Neural crest cell (in vitro differentiated cells): ENCODE results near the gene SH3RF3. TPM values are rescaled to one million over a fixed set of nuclear protein-coding genes. Genes with fewer than 3 reads are reported as not detected.
"Not testable (repeated sequence)": the region's sequence is repeated elsewhere in the genome, so short reads cannot be mapped to it uniquely, and the experiment has no call there.

Source experiments
- DNase-seq: peaks from one replicate; pipeline ENCODE4 v3.0.0; 2021; ENCODE audit warnings: low read depth, mixed read lengths, low spot score
- H3K27ac Mint-ChIP-seq: one replicate; pipeline ENCODE4 v1.8.0; 2021; ENCODE audit warnings: mild to moderate bottlenecking, mixed read lengths; ENCODE audit not compliant: unreplicated experiment
- H3K27me3 Mint-ChIP-seq: 2 replicates; pipeline ENCODE4 v1.8.0; 2021; ENCODE audit warnings: low read depth, mild to moderate bottlenecking, mixed read lengths
- H3K36me3 Mint-ChIP-seq: 2 replicates; pipeline ENCODE4 v1.8.0; 2021; ENCODE audit warnings: low read depth, mild to moderate bottlenecking, mixed read lengths
- H3K4me1 Mint-ChIP-seq: 2 replicates; pipeline ENCODE4 v1.8.0; 2021; ENCODE audit warnings: mixed read lengths
- H3K4me3 Mint-ChIP-seq: one replicate; pipeline ENCODE4 v1.8.0; 2021; ENCODE audit warnings: mild to moderate bottlenecking, mixed read lengths
- H3K9me3 Mint-ChIP-seq: 2 replicates; pipeline ENCODE4 v1.8.0; 2021; ENCODE audit warnings: mixed read lengths
- total RNA-seq: library from RNA; stranded (reverse); gene quantifications from 2 replicates; pipeline ENCODE4 v1.2.1, GENCODE V29; 2021
- TF ChIP-seq, protein P1 (sequence below): fragments of 200-600 bp; sonication (generic); conservative IDR thresholded peaks from 2 replicates; pipeline ENCODE4 v1.5.0; 2021; ENCODE audit warnings: antibody characterized with exemption, mild to moderate bottlenecking

Gene SH3RF3
- total RNA-seq, 1 donor from 2014 or later: 0.70 TPM

DNA sequence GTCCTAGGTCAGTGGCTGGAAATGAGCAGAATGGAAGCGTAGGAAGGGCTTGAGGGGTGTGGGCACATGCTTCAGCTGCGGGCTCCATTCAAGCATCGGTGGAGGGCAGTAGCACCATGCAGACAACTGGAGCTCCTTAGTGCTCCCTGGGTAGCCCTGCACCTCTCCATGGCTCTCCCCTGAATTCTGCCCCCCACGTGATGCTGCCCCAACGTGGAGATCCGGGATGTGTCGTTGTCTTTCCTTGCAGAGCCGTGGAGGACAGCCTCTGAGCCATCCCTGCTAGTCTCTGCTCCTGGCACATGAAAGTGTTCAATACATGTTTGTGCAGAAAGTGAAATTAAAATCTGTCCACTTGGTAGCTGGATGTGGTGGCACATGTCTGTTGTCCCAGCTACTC is 94.5 kb downstream of the SH3RF3 start:
- Mint-ChIP-seq H3K9me3 (no peaks in the 10 kb centered on the region), H3K4me1 (peaks cover 6% of the 10 kb centered on the region), H3K27me3 (no peaks in the 10 kb centered on the region), H3K4me3 (no peak overlapping the region), H3K27ac (no peak overlapping the region), H3K36me3 (no peaks in the 10 kb centered on the region)
- DNase-seq: no peak
- TF ChIP-seq, protein P1, sequence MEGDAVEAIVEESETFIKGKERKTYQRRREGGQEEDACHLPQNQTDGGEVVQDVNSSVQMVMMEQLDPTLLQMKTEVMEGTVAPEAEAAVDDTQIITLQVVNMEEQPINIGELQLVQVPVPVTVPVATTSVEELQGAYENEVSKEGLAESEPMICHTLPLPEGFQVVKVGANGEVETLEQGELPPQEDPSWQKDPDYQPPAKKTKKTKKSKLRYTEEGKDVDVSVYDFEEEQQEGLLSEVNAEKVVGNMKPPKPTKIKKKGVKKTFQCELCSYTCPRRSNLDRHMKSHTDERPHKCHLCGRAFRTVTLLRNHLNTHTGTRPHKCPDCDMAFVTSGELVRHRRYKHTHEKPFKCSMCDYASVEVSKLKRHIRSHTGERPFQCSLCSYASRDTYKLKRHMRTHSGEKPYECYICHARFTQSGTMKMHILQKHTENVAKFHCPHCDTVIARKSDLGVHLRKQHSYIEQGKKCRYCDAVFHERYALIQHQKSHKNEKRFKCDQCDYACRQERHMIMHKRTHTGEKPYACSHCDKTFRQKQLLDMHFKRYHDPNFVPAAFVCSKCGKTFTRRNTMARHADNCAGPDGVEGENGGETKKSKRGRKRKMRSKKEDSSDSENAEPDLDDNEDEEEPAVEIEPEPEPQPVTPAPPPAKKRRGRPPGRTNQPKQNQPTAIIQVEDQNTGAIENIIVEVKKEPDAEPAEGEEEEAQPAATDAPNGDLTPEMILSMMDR: no peak

DNA sequence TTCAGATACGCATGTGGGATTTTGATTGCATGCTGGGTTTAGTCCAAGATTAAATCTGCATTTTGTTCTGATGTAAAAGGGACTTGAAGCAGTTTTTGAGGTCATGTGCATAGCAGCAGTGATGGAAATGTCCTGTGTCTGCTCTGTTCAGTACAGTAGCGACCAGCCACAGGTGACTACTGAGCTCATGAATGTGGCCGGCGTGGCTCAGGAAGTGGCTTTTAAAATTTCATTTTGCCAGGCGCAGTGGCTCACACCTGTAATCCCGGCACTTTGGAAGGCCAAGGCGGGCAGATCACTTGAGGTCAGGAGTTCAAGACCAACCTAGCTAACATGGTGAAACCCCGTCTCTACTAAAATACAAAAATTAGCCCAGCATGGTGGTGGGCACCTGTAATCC is 95.3 kb downstream of the SH3RF3 start:
- not testable (repeated sequence) for DNase-seq, H3K36me3 Mint-ChIP-seq, H3K9me3 Mint-ChIP-seq, H3K27me3 Mint-ChIP-seq, H3K4me3 Mint-ChIP-seq, H3K27ac Mint-ChIP-seq, H3K4me1 Mint-ChIP-seq

DNA sequence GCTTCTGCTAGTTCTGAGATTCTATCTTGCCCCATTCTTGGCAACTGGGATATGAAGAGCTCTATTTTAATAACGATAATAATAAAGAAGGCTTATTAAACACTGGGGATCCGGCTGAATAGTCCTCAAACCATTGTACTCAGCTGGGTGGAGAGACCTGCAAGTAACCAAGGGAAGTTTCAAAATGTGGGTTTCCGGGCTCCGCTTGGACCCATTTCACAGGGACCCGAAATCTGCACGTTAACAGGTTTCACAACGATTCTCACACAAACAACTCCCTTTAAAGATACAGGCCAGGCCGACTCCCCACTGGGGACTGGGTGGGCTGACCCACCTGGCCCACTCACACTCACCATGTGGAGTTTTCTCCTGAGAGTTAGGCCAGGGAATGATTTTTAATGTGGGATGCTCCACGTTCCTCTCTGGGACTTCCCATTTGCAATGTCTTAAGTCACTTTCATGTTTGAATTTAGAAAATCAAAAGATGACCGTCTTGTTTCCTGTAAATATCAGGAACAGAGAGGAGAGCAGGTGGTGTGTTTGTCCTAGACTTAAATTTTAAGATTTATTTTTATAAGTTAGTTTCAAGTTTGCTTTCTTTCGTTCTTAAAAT is 96.3 kb downstream of the SH3RF3 start:
- Mint-ChIP-seq H3K9me3 (no peaks in the 10 kb centered on the region), H3K27ac (no peak overlapping the region), H3K4me3 (no peak overlapping the region), H3K4me1 (no peaks in the 10 kb centered on the region), H3K27me3 (peaks cover 4% of the 10 kb centered on the region), H3K36me3 (no peaks in the 10 kb centered on the region)
- TF ChIP-seq, protein P1: no peak
- DNase-seq: no peak

- no peak overlapping the region for H3K27ac Mint-ChIP-seq
- H3K36me3 Mint-ChIP-seq: no peaks in the 10 kb centered on the region
- DNase-seq: no peak
- TF ChIP-seq, protein P1: no peak
- H3K27me3 Mint-ChIP-seq: peaks cover 10% of the 10 kb centered on the region
- peaks cover 6% of the 10 kb centered on the region for H3K4me1 Mint-ChIP-seq
- no peaks in the 10 kb centered on the region for H3K9me3 Mint-ChIP-seq
- H3K4me3 Mint-ChIP-seq: no peak overlapping the region
Measured at GRCh38 chr2:109226128-109226527, 97.1 kb downstream of the SH3RF3 start.

- H3K9me3 Mint-ChIP-seq: no peaks in the 10 kb centered on the region
- H3K4me3 Mint-ChIP-seq: no peak overlapping the region
- TF ChIP-seq, protein P1: no peak
- H3K4me1 Mint-ChIP-seq: peaks cover 7% of the 10 kb centered on the region
- no peak overlapping the region for H3K27ac Mint-ChIP-seq
- H3K27me3 Mint-ChIP-seq: peaks cover 13% of the 10 kb centered on the region
- no peak for DNase-seq
- no peaks in the 10 kb centered on the region for H3K36me3 Mint-ChIP-seq
Measured at GRCh38 chr2:109226622-109227021, 97.6 kb downstream of the SH3RF3 start.

- no peak overlapping the region for H3K4me3 Mint-ChIP-seq
- TF ChIP-seq, protein P1: no peak
- no peaks in the 10 kb centered on the region for H3K36me3 Mint-ChIP-seq
- peaks cover 7% of the 10 kb centered on the region for H3K4me1 Mint-ChIP-seq
- DNase-seq: no peak
- no peaks in the 10 kb centered on the region for H3K9me3 Mint-ChIP-seq
- H3K27me3 Mint-ChIP-seq: peaks cover 14% of the 10 kb centered on the region
- no peak overlapping the region for H3K27ac Mint-ChIP-seq
Measured at GRCh38 chr2:109229094-109229675, 100.2 kb downstream of the SH3RF3 start.
